Lower leg skin (tissue), 4 donors: ENCODE measurements around the gene PXDN. TPM values are rescaled to one million over a fixed set of nuclear protein-coding genes. Genes with fewer than 3 reads are reported as not detected.
A peak's percentile ranks its signal among the peaks of the same experiment; 100 is the strongest.

Experiments
- DNase-seq, 2 donors: peaks; one replicate each; pipeline ENCODE4 v3.0.0-alpha.2; 2019; ENCODE audit warnings: low spot score in 2 of 2
- H3K4me3 ChIP-seq: fragments of 200-600 bp; sonication (generic); 2 replicates; pipeline ENCODE4 v1.5.1; 2017; ENCODE audit warnings: mild to moderate bottlenecking, low read depth; ENCODE audit not compliant: poor library complexity, severe bottlenecking
- POLR2A ChIP-seq, 2 donors: fragments of 450-650 bp; IDR thresholded peaks; one replicate each; pipeline ENCODE4 v1.6.1; 2016 to 2017; ENCODE audit warnings: antibody characterized with exemption in 2 of 2, mild to moderate bottlenecking in 1 of 2, moderate library complexity in 1 of 2
- WGBS, 2 donors: methylation state at CpG; one replicate each; pipeline ENCODE4 v1.1.5; 2018; 5-methylcytosine and 5-hydroxymethylcytosine counted together
- intact Hi-C: fragments of 100-400 bp; cut with DNase I; formaldehyde crosslinking; loops from one replicate; pipeline ENCODE4 v1.15.0; 2023; ENCODE audit warnings: low total_unique reads
- total RNA-seq, 4 donors: library from RNA; depleted of rRNA; stranded (reverse); fragments of >200 nt; gene quantifications; one replicate each; pipeline ENCODE4 v1.1.0, GENCODE V29; 2016
- TF ChIP-seq, protein P1 (sequence below), 3 donors: fragments of 450-650 bp; IDR thresholded peaks; one replicate each; pipeline ENCODE4 v1.5.1; 2016; ENCODE audit warnings: antibody characterized with exemption in 3 of 3, mild to moderate bottlenecking in 3 of 3, moderate library complexity in 2 of 3

PXDN gene
- total RNA-seq, 4 donors from 2014 or later, result 4.7 to 13.7 (median 7.0) TPM

DNA sequence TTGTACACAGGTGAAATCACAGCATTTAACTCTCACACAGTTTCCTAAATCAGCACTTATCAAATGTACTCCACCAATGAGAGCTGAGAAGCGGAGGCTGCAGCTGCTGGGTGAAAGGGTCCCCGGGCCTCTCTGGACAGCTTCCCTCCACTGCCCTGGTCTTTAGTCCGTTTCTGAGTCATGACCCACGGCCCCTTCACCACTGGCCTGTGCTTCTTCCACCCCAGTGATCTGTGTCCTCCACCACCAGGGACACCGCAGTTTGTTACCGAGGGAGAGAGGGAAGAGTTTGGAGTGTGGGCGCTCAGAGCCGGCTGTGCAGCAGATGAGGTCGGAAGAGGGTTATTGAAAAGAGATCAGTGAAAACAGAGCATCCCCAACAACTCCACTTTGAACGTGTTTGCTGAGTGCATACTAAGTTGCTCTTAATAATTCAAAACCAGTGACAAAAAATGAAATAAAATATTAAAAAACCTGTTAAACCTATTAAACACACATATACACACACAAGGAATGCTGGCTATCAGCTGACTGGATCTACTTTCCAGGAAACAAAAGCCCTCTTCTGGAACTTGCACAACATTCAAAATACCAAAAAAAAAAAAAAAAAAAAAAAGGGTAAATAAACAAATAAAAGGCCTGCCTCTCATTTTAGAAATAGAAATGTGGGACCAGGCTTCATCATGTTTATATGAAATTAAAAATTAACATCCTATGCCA lies 54.1 kb downstream of the PXDN start:
- intact Hi-C loops, result no loop called here
- WGBS, 2 donors, result 88 to 90% methylated on average over 10 of the region's 10 CpGs
- H3K4me3 ChIP-seq, result no peak overlapping the region
- peak in 1 of 2 donors; percentile 49 for DNase-seq
- TF ChIP-seq, protein P1, sequence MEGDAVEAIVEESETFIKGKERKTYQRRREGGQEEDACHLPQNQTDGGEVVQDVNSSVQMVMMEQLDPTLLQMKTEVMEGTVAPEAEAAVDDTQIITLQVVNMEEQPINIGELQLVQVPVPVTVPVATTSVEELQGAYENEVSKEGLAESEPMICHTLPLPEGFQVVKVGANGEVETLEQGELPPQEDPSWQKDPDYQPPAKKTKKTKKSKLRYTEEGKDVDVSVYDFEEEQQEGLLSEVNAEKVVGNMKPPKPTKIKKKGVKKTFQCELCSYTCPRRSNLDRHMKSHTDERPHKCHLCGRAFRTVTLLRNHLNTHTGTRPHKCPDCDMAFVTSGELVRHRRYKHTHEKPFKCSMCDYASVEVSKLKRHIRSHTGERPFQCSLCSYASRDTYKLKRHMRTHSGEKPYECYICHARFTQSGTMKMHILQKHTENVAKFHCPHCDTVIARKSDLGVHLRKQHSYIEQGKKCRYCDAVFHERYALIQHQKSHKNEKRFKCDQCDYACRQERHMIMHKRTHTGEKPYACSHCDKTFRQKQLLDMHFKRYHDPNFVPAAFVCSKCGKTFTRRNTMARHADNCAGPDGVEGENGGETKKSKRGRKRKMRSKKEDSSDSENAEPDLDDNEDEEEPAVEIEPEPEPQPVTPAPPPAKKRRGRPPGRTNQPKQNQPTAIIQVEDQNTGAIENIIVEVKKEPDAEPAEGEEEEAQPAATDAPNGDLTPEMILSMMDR (IDR thresholded peaks at IDR 0.05), result no peak
- no peak for TF ChIP-seq POLR2A (IDR thresholded peaks at IDR 0.05)

DNA sequence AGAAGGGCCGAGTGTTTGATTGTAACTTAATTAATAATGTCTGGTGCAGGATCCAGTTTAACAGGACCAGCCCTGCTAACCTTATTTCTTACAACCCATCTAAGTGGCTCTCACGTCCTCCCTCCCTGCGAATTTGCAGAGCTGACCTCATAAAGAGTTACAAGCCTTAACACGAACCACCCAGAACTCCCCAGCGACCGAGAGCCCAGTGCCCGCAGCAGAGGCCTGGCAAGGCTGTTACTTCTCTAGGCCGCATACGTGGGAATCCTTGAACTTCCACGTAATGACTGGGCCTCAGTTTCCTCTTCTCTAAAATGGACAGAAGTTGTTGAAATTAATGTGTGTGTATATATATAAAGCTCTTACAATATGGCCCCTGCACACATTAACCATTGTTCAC lies 55.5 kb downstream of the PXDN start:
- TF ChIP-seq, protein P1 (IDR thresholded peaks at IDR 0.05), result no peak
- no peak for TF ChIP-seq POLR2A (IDR thresholded peaks at IDR 0.05)
- no peak overlapping the region for H3K4me3 ChIP-seq
- 89 to 93% methylated on average over 10 of the region's 10 CpGs for WGBS, 2 donors
- DNase-seq, result peak in 1 of 2 donors; percentile 56
- intact Hi-C loops, result no loop called here

DNA sequence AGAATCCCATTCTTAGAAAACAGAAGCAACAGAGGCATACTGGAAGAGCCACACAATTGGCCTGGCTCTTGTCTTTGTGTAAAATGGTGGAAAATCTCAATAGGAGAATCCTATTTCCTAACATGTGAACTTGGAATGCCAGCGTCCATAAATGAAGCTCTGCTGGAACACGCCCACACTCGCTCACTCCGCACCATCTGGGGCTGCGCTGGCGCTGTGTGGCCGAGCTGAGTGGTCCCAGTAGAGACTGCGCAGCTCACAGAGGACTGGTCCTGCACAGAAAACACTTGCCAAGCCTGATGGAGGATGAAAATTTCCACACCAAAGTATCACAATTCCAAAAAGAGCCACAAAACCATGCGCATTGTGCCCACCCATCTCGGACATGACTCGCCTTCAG lies 56.2 kb downstream of the PXDN start:
- intact Hi-C loops, result no loop called here
- H3K4me3 ChIP-seq, result no peak overlapping the region
- WGBS, 2 donors, result 90 to 93% methylated on average over 11 of the region's 11 CpGs
- DNase-seq, result peak in 1 of 2 donors; percentile 23
- TF ChIP-seq POLR2A (IDR thresholded peaks at IDR 0.05), result no peak
- TF ChIP-seq, protein P1 (IDR thresholded peaks at IDR 0.05), result no peak

DNA sequence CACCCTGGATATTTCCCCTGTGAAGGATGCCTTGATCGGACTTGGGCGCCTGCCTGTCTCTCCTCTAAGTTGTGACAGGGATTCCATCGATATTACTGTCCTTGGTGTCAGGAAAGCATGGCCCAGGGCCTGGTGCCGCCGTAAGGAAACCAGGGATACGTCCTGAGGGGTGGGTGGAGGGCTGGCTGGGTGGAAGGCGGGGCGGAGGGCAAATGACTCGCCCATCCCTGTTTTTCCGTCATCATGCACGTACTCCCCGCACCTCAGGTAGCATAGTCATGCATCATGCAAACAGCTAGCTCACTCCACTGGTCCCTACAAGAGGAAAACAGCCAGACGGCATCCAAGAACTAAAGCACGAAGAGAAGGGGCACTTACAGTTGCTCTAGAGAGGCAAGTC lies 57.1 kb downstream of the PXDN start:
- WGBS, 2 donors, result 76 to 77% methylated on average over 12 to 14 of the region's 14 CpGs
- intact Hi-C loops, result no loop called here
- TF ChIP-seq, protein P1 (IDR thresholded peaks at IDR 0.05), result no peak
- TF ChIP-seq POLR2A (IDR thresholded peaks at IDR 0.05), result no peak
- DNase-seq, result peak in 1 of 2 donors; percentile 78
- no peak overlapping the region for H3K4me3 ChIP-seq

DNA sequence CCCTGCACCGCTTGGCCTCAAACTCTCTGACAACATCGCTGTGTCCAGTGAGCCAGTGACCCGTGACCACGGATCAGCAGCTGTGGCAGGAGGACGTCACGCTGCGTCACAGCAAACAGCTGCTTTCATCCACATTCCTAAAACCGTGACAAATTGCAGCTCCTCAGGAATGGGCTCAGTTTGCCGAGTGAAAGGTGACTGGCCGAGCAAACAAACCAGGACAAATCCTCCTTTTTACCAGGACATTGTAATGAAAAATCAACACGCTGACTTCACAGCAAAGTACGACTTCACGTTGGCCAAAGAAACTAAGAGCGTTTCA lies 57.6 kb downstream of the PXDN start:
- no peak overlapping the region for H3K4me3 ChIP-seq
- intact Hi-C loops, result no loop called here
- DNase-seq, result peak in 1 of 2 donors; percentile 72
- TF ChIP-seq, protein P1 (IDR thresholded peaks at IDR 0.05), result no peak
- no peak for TF ChIP-seq POLR2A (IDR thresholded peaks at IDR 0.05)
- 91 to 94% methylated on average over 14 of the region's 14 CpGs for WGBS, 2 donors
